ENCODE measurements around the gene C2orf66. TPM values are rescaled to one million over a fixed set of nuclear protein-coding genes. Genes with fewer than 3 reads are reported as not detected.

The C2orf66 gene
- total RNA-seq: not detected
- polyA plus RNA-seq: not detected
- total RNA-seq: 0 to 0.39 (median 0) reads per million in 6 experiments

- no peak for DNase-seq
- Mint-ChIP-seq H3K27me3 (peaks cover 24 to 45% (median 30%) of the 10 kb centered on the region in 5 donors), H3K9me3 (peaks cover 0 to 10% (median 1%) of the 10 kb centered on the region in 9 donors), H3K4me3 (no peak within 1 kb of the TSS), H3K27ac (peak within 1 kb of the TSS in 1 of 10 donors; percentile 25), H3K4me1 (no peaks in the 10 kb centered on the region), H3K36me3 (peaks cover 0 to 9% (median 0%) of the 10 kb centered on the region in 3 donors)
- POLR2A ChIA-PET: interaction anchor here (1.4 kb wide), 1 partner anchor 10 kb away, joined by 4 read pairs; the partner anchor contains the start of gene GTF3C3
- ATAC-seq: no peak
These were observed at the start of gene C2orf66 for GRCh38 chr2:196809260-196809659. C2orf66 (minus strand) TSS chr2:196809355; CDS start chr2:196809336, 19 bp downstream.

- Mint-ChIP-seq H3K27me3 (no peaks in the 10 kb centered on the region), H3K4me3 (no peak overlapping the region), H3K36me3 (peaks cover 14 to 34% (median 31%) of the 10 kb centered on the region in 3 donors), H3K27ac (no peak overlapping the region), H3K4me1 (no peaks in the 10 kb centered on the region), H3K9me3 (peaks cover 2 to 14% (median 10%) of the 10 kb centered on the region in 9 donors)
- no peak for DNase-seq
- POLR2A ChIA-PET: no interaction called here
- no peak for ATAC-seq
These were observed 45.5 kb upstream of the C2orf66 start for GRCh38 chr2:196854629-196855028.

GRCh38 chr2:196853301-196854087, 44.3 kb upstream of the C2orf66 start:
- Mint-ChIP-seq H3K27ac (peak overlapping the region in 1 of 10 donors; percentile 54), H3K4me3 (no peak overlapping the region), H3K9me3 (peaks cover 0 to 6% (median 2%) of the 10 kb centered on the region in 9 donors), H3K36me3 (peaks cover 3 to 24% (median 19%) of the 10 kb centered on the region in 3 donors), H3K27me3 (no peaks in the 10 kb centered on the region), H3K4me1 (no peaks in the 10 kb centered on the region)
- ATAC-seq: no peak
- POLR2A ChIA-PET: no interaction called here
- DNase-seq: no peak

GRCh38 chr2:196851088-196851487, 41.9 kb upstream of the C2orf66 start:
- POLR2A ChIA-PET: no interaction called here
- peaks cover 8 to 13% (median 8%) of the 10 kb centered on the region in 3 donors for H3K36me3 Mint-ChIP-seq
- no peak overlapping the region for H3K4me3 Mint-ChIP-seq
- no peak for DNase-seq
- H3K4me1 Mint-ChIP-seq: peaks cover 0 to 7% (median 4%) of the 10 kb centered on the region in 4 donors
- peak overlapping the region in 5 of 10 donors; percentile 2 to 68 (median 12) for H3K27ac Mint-ChIP-seq
- no peaks in the 10 kb centered on the region for H3K27me3 Mint-ChIP-seq
- no peaks in the 10 kb centered on the region for H3K9me3 Mint-ChIP-seq
- ATAC-seq: no peak

- no peaks in the 10 kb centered on the region for H3K27me3 Mint-ChIP-seq
- POLR2A ChIA-PET: no interaction called here
- H3K4me1 Mint-ChIP-seq: peaks cover 0 to 9% (median 4%) of the 10 kb centered on the region in 4 donors
- DNase-seq (no peak), ATAC-seq (no peak)
- no peak overlapping the region for H3K27ac Mint-ChIP-seq
- no peaks in the 10 kb centered on the region for H3K9me3 Mint-ChIP-seq
- H3K36me3 Mint-ChIP-seq: peaks cover 8 to 18% (median 16%) of the 10 kb centered on the region in 3 donors
- H3K4me3 Mint-ChIP-seq: no peak overlapping the region
These were observed 40.7 kb upstream of the C2orf66 start for GRCh38 chr2:196849895-196850294.

- ATAC-seq: no peak
- peaks cover 0 to 9% (median 4%) of the 10 kb centered on the region in 4 donors for H3K4me1 Mint-ChIP-seq
- no peaks in the 10 kb centered on the region for H3K9me3 Mint-ChIP-seq
- peaks cover 8 to 32% (median 16%) of the 10 kb centered on the region in 3 donors for H3K36me3 Mint-ChIP-seq
- POLR2A ChIA-PET: no interaction called here
- no peak overlapping the region for H3K27ac Mint-ChIP-seq
- no peak overlapping the region for H3K4me3 Mint-ChIP-seq
- no peaks in the 10 kb centered on the region for H3K27me3 Mint-ChIP-seq
- DNase-seq: no peak
These were observed 37.1 kb upstream of the C2orf66 start for GRCh38 chr2:196846295-196846694.

- ATAC-seq: no peak
- no peak overlapping the region for H3K27ac Mint-ChIP-seq
- no peak for DNase-seq
- peaks cover 0 to 9% (median 4%) of the 10 kb centered on the region in 4 donors for H3K4me1 Mint-ChIP-seq
- H3K27me3 Mint-ChIP-seq: no peaks in the 10 kb centered on the region
- H3K4me3 Mint-ChIP-seq: no peak overlapping the region
- peaks cover 8 to 39% (median 22%) of the 10 kb centered on the region in 3 donors for H3K36me3 Mint-ChIP-seq
- POLR2A ChIA-PET: no interaction called here
- H3K9me3 Mint-ChIP-seq: no peaks in the 10 kb centered on the region
These were observed 36.2 kb upstream of the C2orf66 start for GRCh38 chr2:196845371-196845770.

- Mint-ChIP-seq H3K4me3 (no peak overlapping the region), H3K4me1 (no peaks in the 10 kb centered on the region), H3K27me3 (no peaks in the 10 kb centered on the region), H3K9me3 (no peaks in the 10 kb centered on the region), H3K27ac (no peak overlapping the region), H3K36me3 (peaks cover 0 to 37% (median 22%) of the 10 kb centered on the region in 3 donors)
- POLR2A ChIA-PET: interaction anchor here (0.5 kb wide), 1 partner anchor 1455 kb away, joined by 3 read pairs; no protein-coding TSS in a partner anchor
- DNase-seq (no peak), ATAC-seq (no peak)
These were observed 31.0 kb upstream of the C2orf66 start for GRCh38 chr2:196840171-196840570.

- POLR2A ChIA-PET: no interaction called here
- Mint-ChIP-seq H3K27me3 (no peaks in the 10 kb centered on the region), H3K4me3 (no peak overlapping the region), H3K36me3 (peaks cover 0 to 35% (median 22%) of the 10 kb centered on the region in 3 donors), H3K9me3 (no peaks in the 10 kb centered on the region), H3K27ac (no peak overlapping the region), H3K4me1 (no peaks in the 10 kb centered on the region)
- DNase-seq (no peak), ATAC-seq (no peak)
These were observed 30.4 kb upstream of the C2orf66 start for GRCh38 chr2:196839574-196839973.

GRCh38 chr2:196836440-196836839, 27.3 kb upstream of the C2orf66 start:
- H3K4me1 Mint-ChIP-seq: no peaks in the 10 kb centered on the region
- no peaks in the 10 kb centered on the region for H3K27me3 Mint-ChIP-seq
- DNase-seq (no peak), ATAC-seq (no peak)
- H3K4me3 Mint-ChIP-seq: no peak overlapping the region
- no peak overlapping the region for H3K27ac Mint-ChIP-seq
- POLR2A ChIA-PET: no interaction called here
- H3K9me3 Mint-ChIP-seq: no peaks in the 10 kb centered on the region
- peaks cover 0 to 23% (median 22%) of the 10 kb centered on the region in 3 donors for H3K36me3 Mint-ChIP-seq

GRCh38 chr2:196830701-196831100, 21.5 kb upstream of the C2orf66 start:
- Mint-ChIP-seq H3K27ac (no peak overlapping the region), H3K4me1 (no peaks in the 10 kb centered on the region), H3K9me3 (no peaks in the 10 kb centered on the region), H3K27me3 (no peaks in the 10 kb centered on the region), H3K36me3 (peaks cover 0 to 3% (median 0%) of the 10 kb centered on the region in 3 donors), H3K4me3 (no peak overlapping the region)
- POLR2A ChIA-PET: no interaction called here
- ATAC-seq: no peak
- no peak for DNase-seq

- POLR2A ChIA-PET: no interaction called here
- H3K36me3 Mint-ChIP-seq: peaks cover 0 to 3% (median 0%) of the 10 kb centered on the region in 3 donors
- ATAC-seq: no peak
- no peak for DNase-seq
- peak overlapping the region in 1 of 10 donors; percentile 7 for H3K27ac Mint-ChIP-seq
- no peak overlapping the region for H3K4me3 Mint-ChIP-seq
- peaks cover 0 to 1% (median 0%) of the 10 kb centered on the region in 5 donors for H3K27me3 Mint-ChIP-seq
- no peaks in the 10 kb centered on the region for H3K9me3 Mint-ChIP-seq
- no peaks in the 10 kb centered on the region for H3K4me1 Mint-ChIP-seq
These were observed 18.2 kb upstream of the C2orf66 start for GRCh38 chr2:196827356-196827755.

- no peak for ATAC-seq
- POLR2A ChIA-PET: no interaction called here
- Mint-ChIP-seq H3K4me1 (no peaks in the 10 kb centered on the region), H3K27me3 (peaks cover 3 to 22% (median 13%) of the 10 kb centered on the region in 5 donors), H3K36me3 (peaks cover 0 to 12% (median under 1%) of the 10 kb centered on the region in 3 donors), H3K9me3 (peaks cover 4 to 10% (median 9%) of the 10 kb centered on the region in 9 donors), H3K27ac (no peak overlapping the region), H3K4me3 (no peak overlapping the region)
- no peak for DNase-seq
These were observed 14.8 kb upstream of the C2orf66 start for GRCh38 chr2:196823750-196824522.

All from naive thymus-derived CD8-positive, alpha-beta T cell (primary cell).